KBM-7 (cell line): ENCODE data around the gene SUFU.

Experiments
- DNase-seq: peaks from one replicate; pipeline ENCODE4 v3.0.0-alpha.2; 2015
- in situ Hi-C: fragments of 300-500 bp; cut with MboI; formaldehyde crosslinking; loops from 2 replicates; pipeline ENCODE4 v1.14.3; 2020; ENCODE audit warnings: low sequenced_read_pairs, low pct_unique_long_range_greater_than_20kb, mixed read lengths

SUFU gene

GRCh38 chr10:102605712-102606111, 101.9 kb downstream of the SUFU start:
- no peak for DNase-seq
- in situ Hi-C loops, result no loop called here

GRCh38 chr10:102608487-102608886, 104.7 kb downstream of the SUFU start:
- DNase-seq, result no peak
- in situ Hi-C loops, result no loop called here

DNA sequence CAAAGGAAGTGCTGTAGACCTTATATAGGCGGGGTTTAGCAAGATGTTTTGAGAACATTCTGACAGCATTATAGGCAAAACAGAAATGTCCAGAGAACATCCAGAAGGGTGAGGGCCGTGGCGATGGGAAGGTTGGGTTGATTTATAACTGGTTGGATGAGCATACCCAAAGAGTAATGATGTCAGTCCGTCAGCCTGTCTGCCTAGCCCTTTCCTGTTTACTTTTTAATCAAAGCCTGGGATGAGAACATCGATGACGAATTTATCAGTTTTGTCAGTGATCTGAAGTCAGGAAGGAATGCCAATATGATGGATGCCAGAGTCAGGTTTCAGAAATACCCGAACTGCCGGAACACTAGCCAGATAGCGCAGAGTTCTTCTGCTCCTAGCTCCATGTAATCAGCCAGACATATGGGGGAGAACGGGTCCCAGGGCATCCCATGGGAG, 106.7 kb downstream of the SUFU start:
- no peak for DNase-seq
- in situ Hi-C loops, result no loop called here

- in situ Hi-C loops, result no loop called here
- no peak for DNase-seq
These were observed 107.8 kb downstream of the SUFU start for GRCh38 chr10:102611514-102612087.

DNA sequence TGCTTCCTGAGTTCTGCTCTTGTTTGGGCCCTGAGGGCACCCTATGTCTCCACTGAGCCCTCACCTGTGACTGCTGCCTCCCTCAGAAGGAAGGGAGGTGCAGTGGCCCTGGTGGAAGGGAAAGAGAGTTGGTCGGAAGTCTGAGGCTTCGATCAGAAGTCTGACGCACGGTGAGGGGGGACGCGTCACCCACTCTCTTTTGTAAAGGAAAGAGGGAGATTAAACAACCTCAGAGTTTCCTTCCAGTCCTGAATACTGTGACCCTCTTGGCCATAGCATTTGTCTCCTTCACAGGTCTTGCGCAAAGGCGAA, 109.1 kb downstream of the SUFU start:
- in situ Hi-C loops, result no loop called here
- no peak for DNase-seq

DNA sequence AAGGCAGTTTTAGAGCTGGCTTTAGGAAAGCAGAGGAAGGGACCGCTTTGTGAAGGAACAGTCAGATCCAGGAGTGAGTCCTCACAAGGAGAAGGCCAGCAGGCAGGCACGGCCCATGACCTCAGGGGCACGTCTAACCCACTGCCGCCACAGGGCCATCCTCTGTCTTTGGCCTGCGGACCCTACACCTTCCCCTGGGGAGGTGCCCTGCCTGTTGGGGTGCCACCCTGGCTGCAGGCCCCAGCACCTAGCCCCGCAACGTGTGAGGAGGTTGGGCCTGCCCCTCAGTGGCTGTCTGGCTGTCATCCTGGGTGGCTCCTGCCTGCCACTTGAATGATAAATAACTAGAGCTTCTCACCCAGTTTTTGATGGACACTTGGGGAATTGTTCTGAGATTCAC, 109.5 kb downstream of the SUFU start:
- DNase-seq, result no peak
- in situ Hi-C loops, result no loop called here

- no peak for DNase-seq
- in situ Hi-C loops, result no loop called here
These were observed 110.0 kb downstream of the SUFU start for GRCh38 chr10:102613785-102614184.

DNA sequence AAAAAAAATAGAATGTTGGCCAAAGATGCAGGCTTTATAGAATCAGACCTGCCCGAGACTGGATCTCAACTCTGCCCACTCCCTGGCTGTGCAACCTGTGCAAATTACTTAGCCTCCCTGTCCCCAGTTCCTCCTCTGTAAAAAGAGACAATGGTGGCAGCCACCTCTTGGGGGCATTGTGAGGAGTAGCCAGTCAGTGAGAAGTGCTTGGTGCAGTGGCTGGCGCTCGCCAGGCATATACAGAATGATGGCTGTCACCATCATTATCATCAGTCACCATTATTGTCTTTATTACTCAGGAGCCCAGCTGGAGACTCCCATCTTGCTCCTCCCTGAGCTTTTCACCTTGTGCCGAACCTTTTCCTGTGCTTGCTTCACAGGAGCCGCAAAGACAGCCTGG, 111.1 kb downstream of the SUFU start:
- in situ Hi-C loops, result no loop called here
- no peak for DNase-seq

- DNase-seq, result peak; percentile 59
- in situ Hi-C loops, result no loop called here
These were observed 111.6 kb downstream of the SUFU start for GRCh38 chr10:102615361-102615760.

DNA sequence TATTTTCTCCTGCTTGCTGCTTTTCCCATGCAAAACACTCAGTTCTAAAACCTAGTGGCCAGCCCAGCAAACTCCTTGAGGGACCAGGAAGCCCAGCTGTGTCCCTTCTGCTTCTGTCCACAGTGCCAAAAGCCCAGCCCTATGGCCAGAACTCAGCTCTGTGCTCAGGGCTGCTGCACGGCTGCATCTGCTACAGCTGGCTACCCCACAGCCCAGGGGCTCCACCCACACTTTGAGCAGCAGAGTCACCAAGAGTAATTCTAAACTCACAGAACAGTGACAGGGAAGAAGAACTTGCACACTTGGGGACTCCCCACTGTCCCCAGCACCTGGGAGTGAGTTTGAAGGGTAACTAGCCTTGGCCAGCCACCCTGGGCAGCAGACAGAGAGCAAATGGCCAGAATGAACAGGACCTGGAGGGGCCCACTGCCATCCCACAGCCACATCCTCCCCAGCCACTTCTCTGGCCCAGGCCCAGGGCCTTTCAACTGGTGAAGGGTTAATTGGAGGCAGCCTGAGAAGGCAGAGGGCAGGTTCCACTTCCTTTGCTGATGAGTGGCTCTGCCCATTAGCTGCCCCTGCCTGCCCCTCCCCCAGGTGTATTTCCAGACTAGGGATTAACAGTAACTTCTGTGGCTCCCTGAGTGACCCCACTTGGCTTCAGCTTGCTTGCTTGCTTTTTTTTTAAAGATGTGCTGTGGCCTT, 112.4 kb downstream of the SUFU start:
- in situ Hi-C loops, result no loop called here
- DNase-seq, result no peak

DNA sequence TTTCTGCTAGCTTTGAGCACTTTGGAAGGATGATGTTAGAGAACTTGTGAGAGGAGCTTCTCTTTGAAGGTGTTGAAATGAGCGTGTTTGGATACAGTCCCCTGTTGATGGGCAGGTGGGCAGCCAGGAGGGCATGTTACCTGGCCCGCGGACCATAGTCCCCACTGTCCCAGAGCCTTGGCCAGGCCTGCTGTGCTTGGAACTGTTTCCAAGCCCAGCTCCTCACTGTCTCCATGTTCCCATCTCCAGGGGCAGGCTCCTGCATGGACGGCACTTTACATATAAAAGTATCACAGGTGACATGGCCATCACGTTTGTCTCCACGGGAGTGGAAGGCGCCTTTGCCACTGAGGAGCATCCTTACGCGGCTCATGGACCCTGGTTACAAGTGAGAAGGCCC, 113.3 kb downstream of the SUFU start:
- DNase-seq, result no peak
- in situ Hi-C loops, result no loop called here

- in situ Hi-C loops, result no loop called here
- DNase-seq, result no peak
These were observed 114.0 kb downstream of the SUFU start for GRCh38 chr10:102617816-102618215.

DNA sequence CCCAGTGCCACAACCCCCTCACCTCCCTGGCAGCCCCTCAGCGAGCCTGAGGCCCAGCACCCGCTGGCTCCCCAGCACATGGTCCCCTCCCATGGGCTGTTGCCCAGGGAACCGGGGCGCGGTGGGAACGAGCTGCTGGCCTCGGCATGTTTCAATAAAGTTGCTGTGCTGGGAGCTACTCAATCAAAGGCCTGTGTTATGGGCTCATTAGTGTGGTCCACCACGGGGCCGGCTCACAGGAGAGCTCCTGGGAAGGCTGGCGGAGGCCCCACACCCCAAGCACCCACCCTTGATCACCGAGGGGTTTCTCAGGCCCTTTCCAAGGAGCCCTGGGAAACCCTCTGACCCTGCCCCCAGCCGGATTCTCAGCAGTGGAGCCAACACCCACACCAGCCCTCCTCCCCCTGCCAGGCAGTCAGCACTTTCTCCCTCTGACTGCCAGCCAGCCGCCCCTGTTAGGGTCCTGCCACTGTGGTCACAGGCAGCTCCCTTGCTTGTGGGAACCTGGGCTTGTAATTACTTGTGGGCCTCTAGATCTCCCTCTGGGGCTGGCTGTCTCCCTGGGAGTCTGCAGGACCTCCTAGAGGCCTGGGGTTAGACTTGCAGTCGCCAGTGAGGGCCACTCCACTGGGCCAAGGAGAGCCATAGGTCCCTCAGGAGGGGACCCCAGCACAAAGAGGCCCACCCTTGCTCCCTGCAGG, 115.7 kb downstream of the SUFU start:
- in situ Hi-C loops, result no loop called here
- no peak for DNase-seq

DNA sequence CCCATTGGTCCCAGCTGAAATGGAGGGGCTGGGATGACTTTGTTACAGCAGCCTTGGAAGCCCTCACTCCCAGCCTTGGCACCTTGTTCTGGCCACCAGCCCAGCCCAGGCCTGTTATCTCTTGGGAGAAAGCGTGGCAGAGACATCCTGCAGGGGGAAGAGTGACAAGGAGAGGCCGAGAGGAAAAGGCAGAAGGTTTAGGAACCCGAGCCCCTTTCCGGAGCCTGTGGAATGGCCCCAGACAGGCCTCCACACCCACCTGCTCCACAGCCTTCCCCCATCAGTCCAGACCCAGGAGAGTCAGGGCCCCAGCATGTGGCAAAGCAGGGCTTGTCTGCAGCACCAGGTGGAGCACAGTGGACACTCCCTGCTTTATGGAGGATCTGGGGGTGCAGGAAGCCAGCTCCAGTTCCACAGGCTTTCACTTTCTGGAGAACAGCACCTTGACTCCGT, 116.4 kb downstream of the SUFU start:
- DNase-seq, result no peak
- in situ Hi-C loops, result no loop called here

GRCh38 chr10:102620591-102621442, 117.0 kb downstream of the SUFU start:
- no peak for DNase-seq
- in situ Hi-C loops, result no loop called here

GRCh38 chr10:102621443-102622325, 117.9 kb downstream of the SUFU start:
- in situ Hi-C loops, result no loop called here

DNA sequence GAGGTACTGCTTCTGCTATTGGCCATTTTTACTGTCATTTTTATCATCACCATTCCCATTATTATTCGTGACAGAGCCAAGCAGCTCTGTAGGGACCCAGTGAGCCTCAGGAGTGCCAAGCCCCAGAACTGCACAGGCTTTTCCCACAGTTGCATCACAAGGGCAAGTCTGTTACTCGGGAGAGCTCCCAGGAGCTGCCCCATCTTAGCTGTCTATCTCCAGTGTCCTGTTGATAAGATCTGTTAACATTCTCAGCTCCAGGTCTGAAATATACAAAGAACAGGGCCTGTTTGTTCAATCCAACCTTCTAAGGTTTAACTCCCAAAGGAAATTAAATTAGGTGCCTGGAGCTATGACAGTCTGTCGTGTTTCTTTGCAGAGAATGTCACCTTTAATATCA, 120.3 kb downstream of the SUFU start:
- DNase-seq, result no peak
- in situ Hi-C loops, result no loop called here

More at GRCh38 chr10:102621443-102622325, 117.9 kb downstream of the SUFU start:
- no peak for DNase-seq

GRCh38 chr10:102624751-102625645, 121.2 kb downstream of the SUFU start:
- in situ Hi-C loops, result no loop called here
- no peak for DNase-seq
